H1 (cell line): ENCODE measurements around the gene BMX. TPM values are rescaled to one million over a fixed set of nuclear protein-coding genes. Genes with fewer than 3 reads are reported as not detected.

Source experiments
- EGR1 ChIP-seq: IDR thresholded peaks from 2 replicates; pipeline ENCODE4 v1.6.1; 2011; ENCODE audit warnings: low read depth, low read length, borderline replicate concordance
- EZH2 ChIP-seq: fragments of 200-600 bp; sonication (generic); IDR thresholded peaks from 2 replicates; pipeline ENCODE4 v1.7.1; 2012; ENCODE audit warnings: low read depth, mild to moderate bottlenecking, moderate library complexity, low read length, inconsistent platforms; ENCODE audit not compliant: severe bottlenecking
- JUND ChIP-seq: IDR thresholded peaks from 2 replicates; pipeline ENCODE4 v1.6.1; 2011; ENCODE audit warnings: mild to moderate bottlenecking, improper control_type of control experiment, low read length
- KDM1A ChIP-seq: fragments of 200-600, 300-600 bp; sonication (generic); IDR thresholded peaks from 2 replicates; pipeline ENCODE4 v1.7.1; 2016; ENCODE audit warnings: mild to moderate bottlenecking, low read length, borderline replicate concordance
- RFX5 ChIP-seq: IDR thresholded peaks from 2 replicates; pipeline ENCODE4 v1.6.1; 2011; ENCODE audit warnings: low read depth, low read length, improper control_type of control experiment, borderline replicate concordance
- SP1 ChIP-seq: IDR thresholded peaks from 2 replicates; pipeline ENCODE4 v1.6.1; 2011; ENCODE audit warnings: low read depth, low read length
- polyA plus RNA-seq, 7 experiments: library from polyadenylated mRNA; depleted of rRNA in 3 of 7; stranded (reverse) in 5 of 7; unstranded in 2 of 7; fragments of >200 nt in 5 of 7; fragments of 200-250 nt in 2 of 7; gene quantifications; 1 replicate in 5 of 7; 2 replicates in 1 of 7; 4 replicates in 1 of 7; pipeline versions ENCODE4 v1.2.1 to v1.2.3, GENCODE V29; 2011 to 2013; ENCODE audit warnings: missing spikeins in 2 of 7, mixed read lengths in 2 of 7
- total RNA-seq: library from RNA; stranded (reverse); fragmentation: NEBNext Ultra II Directional; extraction: Animal tissue kit (Norgen Biotek cat#: 25700); gene quantifications from 2 replicates; pipeline ENCODE4 v1.2.1, GENCODE V29; 2021
- TF ChIP-seq, protein P1 (sequence below): IDR thresholded peaks from 2 replicates; pipeline ENCODE4 v1.6.1; 2011; ENCODE audit warnings: low read length, improper control_type of control experiment
- TF ChIP-seq, protein P2 (sequence below): fragments of 300-600 bp; sonication (generic); IDR thresholded peaks from 2 replicates; pipeline ENCODE4 v1.7.1; 2012; ENCODE audit warnings: low read length, moderate library complexity, mild to moderate bottlenecking, inconsistent platforms; ENCODE audit not compliant: insufficient replicate concordance

BMX gene
- total and polyA plus RNA-seq, 2 of the 8 experiments (the other 6 are each of a cell fraction or from before 2014, with no cell fraction given): not detected

DNA sequence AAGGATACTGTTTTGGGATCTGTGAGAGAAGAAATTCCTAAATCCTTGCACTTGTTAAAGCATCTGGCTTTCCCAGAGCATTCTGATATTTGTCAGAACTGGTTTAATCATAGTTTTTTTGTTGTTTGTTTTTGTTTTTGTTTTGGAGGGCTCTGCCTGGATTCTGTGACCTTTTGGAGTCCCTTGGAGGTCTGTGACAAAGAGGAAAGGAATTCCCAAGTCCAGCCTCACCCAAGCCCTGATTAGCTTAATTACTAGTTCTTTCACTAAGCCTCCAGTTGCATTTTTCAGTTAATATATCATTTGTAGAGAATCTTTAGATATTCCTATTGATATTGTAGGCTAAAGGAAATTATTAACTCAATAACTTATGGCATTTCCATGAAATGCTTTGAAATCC, 99.4 kb downstream of the BMX start (continued):
- TF ChIP-seq EZH2 (no peak), JUND (no peak), RFX5 (no peak), SP1 (no peak), EGR1 (no peak), KDM1A (no peak)
- TF ChIP-seq, protein P1, sequence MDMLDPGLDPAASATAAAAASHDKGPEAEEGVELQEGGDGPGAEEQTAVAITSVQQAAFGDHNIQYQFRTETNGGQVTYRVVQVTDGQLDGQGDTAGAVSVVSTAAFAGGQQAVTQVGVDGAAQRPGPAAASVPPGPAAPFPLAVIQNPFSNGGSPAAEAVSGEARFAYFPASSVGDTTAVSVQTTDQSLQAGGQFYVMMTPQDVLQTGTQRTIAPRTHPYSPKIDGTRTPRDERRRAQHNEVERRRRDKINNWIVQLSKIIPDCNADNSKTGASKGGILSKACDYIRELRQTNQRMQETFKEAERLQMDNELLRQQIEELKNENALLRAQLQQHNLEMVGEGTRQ: no peak
- TF ChIP-seq, protein P2, sequence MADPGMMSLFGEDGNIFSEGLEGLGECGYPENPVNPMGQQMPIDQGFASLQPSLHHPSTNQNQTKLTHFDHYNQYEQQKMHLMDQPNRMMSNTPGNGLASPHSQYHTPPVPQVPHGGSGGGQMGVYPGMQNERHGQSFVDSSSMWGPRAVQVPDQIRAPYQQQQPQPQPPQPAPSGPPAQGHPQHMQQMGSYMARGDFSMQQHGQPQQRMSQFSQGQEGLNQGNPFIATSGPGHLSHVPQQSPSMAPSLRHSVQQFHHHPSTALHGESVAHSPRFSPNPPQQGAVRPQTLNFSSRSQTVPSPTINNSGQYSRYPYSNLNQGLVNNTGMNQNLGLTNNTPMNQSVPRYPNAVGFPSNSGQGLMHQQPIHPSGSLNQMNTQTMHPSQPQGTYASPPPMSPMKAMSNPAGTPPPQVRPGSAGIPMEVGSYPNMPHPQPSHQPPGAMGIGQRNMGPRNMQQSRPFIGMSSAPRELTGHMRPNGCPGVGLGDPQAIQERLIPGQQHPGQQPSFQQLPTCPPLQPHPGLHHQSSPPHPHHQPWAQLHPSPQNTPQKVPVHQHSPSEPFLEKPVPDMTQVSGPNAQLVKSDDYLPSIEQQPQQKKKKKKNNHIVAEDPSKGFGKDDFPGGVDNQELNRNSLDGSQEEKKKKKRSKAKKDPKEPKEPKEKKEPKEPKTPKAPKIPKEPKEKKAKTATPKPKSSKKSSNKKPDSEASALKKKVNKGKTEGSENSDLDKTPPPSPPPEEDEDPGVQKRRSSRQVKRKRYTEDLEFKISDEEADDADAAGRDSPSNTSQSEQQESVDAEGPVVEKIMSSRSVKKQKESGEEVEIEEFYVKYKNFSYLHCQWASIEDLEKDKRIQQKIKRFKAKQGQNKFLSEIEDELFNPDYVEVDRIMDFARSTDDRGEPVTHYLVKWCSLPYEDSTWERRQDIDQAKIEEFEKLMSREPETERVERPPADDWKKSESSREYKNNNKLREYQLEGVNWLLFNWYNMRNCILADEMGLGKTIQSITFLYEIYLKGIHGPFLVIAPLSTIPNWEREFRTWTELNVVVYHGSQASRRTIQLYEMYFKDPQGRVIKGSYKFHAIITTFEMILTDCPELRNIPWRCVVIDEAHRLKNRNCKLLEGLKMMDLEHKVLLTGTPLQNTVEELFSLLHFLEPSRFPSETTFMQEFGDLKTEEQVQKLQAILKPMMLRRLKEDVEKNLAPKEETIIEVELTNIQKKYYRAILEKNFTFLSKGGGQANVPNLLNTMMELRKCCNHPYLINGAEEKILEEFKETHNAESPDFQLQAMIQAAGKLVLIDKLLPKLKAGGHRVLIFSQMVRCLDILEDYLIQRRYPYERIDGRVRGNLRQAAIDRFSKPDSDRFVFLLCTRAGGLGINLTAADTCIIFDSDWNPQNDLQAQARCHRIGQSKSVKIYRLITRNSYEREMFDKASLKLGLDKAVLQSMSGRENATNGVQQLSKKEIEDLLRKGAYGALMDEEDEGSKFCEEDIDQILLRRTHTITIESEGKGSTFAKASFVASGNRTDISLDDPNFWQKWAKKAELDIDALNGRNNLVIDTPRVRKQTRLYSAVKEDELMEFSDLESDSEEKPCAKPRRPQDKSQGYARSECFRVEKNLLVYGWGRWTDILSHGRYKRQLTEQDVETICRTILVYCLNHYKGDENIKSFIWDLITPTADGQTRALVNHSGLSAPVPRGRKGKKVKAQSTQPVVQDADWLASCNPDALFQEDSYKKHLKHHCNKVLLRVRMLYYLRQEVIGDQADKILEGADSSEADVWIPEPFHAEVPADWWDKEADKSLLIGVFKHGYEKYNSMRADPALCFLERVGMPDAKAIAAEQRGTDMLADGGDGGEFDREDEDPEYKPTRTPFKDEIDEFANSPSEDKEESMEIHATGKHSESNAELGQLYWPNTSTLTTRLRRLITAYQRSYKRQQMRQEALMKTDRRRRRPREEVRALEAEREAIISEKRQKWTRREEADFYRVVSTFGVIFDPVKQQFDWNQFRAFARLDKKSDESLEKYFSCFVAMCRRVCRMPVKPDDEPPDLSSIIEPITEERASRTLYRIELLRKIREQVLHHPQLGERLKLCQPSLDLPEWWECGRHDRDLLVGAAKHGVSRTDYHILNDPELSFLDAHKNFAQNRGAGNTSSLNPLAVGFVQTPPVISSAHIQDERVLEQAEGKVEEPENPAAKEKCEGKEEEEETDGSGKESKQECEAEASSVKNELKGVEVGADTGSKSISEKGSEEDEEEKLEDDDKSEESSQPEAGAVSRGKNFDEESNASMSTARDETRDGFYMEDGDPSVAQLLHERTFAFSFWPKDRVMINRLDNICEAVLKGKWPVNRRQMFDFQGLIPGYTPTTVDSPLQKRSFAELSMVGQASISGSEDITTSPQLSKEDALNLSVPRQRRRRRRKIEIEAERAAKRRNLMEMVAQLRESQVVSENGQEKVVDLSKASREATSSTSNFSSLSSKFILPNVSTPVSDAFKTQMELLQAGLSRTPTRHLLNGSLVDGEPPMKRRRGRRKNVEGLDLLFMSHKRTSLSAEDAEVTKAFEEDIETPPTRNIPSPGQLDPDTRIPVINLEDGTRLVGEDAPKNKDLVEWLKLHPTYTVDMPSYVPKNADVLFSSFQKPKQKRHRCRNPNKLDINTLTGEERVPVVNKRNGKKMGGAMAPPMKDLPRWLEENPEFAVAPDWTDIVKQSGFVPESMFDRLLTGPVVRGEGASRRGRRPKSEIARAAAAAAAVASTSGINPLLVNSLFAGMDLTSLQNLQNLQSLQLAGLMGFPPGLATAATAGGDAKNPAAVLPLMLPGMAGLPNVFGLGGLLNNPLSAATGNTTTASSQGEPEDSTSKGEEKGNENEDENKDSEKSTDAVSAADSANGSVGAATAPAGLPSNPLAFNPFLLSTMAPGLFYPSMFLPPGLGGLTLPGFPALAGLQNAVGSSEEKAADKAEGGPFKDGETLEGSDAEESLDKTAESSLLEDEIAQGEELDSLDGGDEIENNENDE: no peak
